IMR-90 (cell line): Measurements from ENCODE around the gene CDH13. TPM values are rescaled to one million over a fixed set of nuclear protein-coding genes. Genes with fewer than 3 reads are reported as not detected.

Source experiments
- ATAC-seq: fragments of 200-7000 bp; cut with Tn5 transposase; 2 replicates; pipeline ENCODE4 v1.9.1; 2020; ENCODE audit warnings: low read depth, mild to moderate bottlenecking, moderate library complexity
- BruUV-seq: library from RNA; stranded (reverse); fragments of 400-500 nt; replicated peaks from 2 replicates; lab custom pipeline; 2021; lab: Mats Ljungman, UMichigan
- CTCF ChIA-PET: fragments of 300-600 bp; formaldehyde crosslinking; extraction: SDS; loops from one replicate; lab custom pipeline; 2021; ENCODE audit warnings: antibody characterized with exemption; lab: Yijun Ruan, JAX
- POLR2A ChIA-PET: fragments of 300-600 bp; sonication (Branson Sonifier 250); formaldehyde crosslinking; loops from one replicate; lab custom pipeline; 2022; ENCODE audit warnings: antibody characterized with exemption; ENCODE audit not compliant: unreplicated experiment; lab: Charles Lee
- DNase-seq: peaks from one replicate; pipeline ENCODE4 v3.0.0; 2013
- H2AFZ ChIP-seq: replicated peaks from 2 replicates; pipeline ENCODE3; 2013; ENCODE audit warnings: low read length, mild to moderate bottlenecking; ENCODE audit not compliant: poor library complexity
- H2AK5ac ChIP-seq: 2 replicates; pipeline ENCODE4 v1.6.1; 2013; ENCODE audit warnings: low read depth, low read length, inconsistent platforms
- H2AK9ac ChIP-seq: replicated peaks from 2 replicates; pipeline ENCODE3; 2013; ENCODE audit warnings: mild to moderate bottlenecking, low read depth, low read length, moderate library complexity; ENCODE audit not compliant: poor library complexity
- H2BK120ac ChIP-seq: 2 replicates; pipeline ENCODE4 v1.6.1; 2013; ENCODE audit warnings: low read depth, low read length, inconsistent platforms
- H2BK15ac ChIP-seq: 3 replicates; pipeline ENCODE4 v1.6.1; 2013; ENCODE audit warnings: low read depth, low read length, inconsistent platforms
- H2BK20ac ChIP-seq: 2 replicates; pipeline ENCODE4 v1.6.1; 2013; ENCODE audit warnings: low read depth, mild to moderate bottlenecking, inconsistent platforms, low read length, moderate library complexity
- H2BK5ac ChIP-seq: 2 replicates; pipeline ENCODE4 v1.6.1; 2013; ENCODE audit warnings: mild to moderate bottlenecking, low read depth, low read length, inconsistent platforms; ENCODE audit not compliant: poor library complexity, severe bottlenecking
- H3K14ac ChIP-seq: replicated peaks from 2 replicates; pipeline ENCODE4 v1.6.1; 2013; ENCODE audit warnings: low read depth, low read length, inconsistent platforms
- H3K18ac ChIP-seq: 2 replicates; pipeline ENCODE4 v1.6.1; 2013; ENCODE audit warnings: low read depth, low read length, control low read depth
- H3K23ac ChIP-seq: 2 replicates; pipeline ENCODE4 v1.6.1; 2013; ENCODE audit warnings: low read depth, low read length, inconsistent platforms
- H3K27ac ChIP-seq: 2 replicates; pipeline ENCODE4 v1.5.1; 2013; ENCODE audit warnings: mild to moderate bottlenecking, control low read depth, low read length; ENCODE audit not compliant: insufficient read depth
- H3K27me3 ChIP-seq: 2 replicates; pipeline ENCODE4 v1.6.1; 2013; ENCODE audit warnings: low read length; ENCODE audit not compliant: control insufficient read depth, insufficient read depth
- H3K36me3 ChIP-seq: 2 replicates; pipeline ENCODE4 v1.6.1; 2013; ENCODE audit warnings: low read length, mixed read lengths; ENCODE audit not compliant: control insufficient read depth, insufficient read depth
- H3K4ac ChIP-seq: 2 replicates; pipeline ENCODE4 v1.6.1; 2013; ENCODE audit warnings: low read depth, low read length, inconsistent platforms
- H3K4me1 ChIP-seq: 2 replicates; pipeline ENCODE4 v1.6.1; 2013; ENCODE audit warnings: low read length, mixed read lengths; ENCODE audit not compliant: control insufficient read depth, insufficient read depth
- H3K4me2 ChIP-seq: 2 replicates; pipeline ENCODE4 v1.6.1; 2013; ENCODE audit warnings: low read depth, mild to moderate bottlenecking, control low read depth, low read length, moderate library complexity
- H3K4me3 ChIP-seq: 2 replicates; pipeline ENCODE4 v1.5.1; 2013; ENCODE audit warnings: low read depth, mild to moderate bottlenecking, control low read depth, low read length, moderate library complexity; ENCODE audit not compliant: insufficient read depth
- H3K56ac ChIP-seq: 2 replicates; pipeline ENCODE4 v1.6.1; 2013; ENCODE audit warnings: low read length, inconsistent platforms; ENCODE audit not compliant: insufficient read depth; ENCODE audit errors: extremely low read depth
- H3K79me1 ChIP-seq, 2 experiments: 2 replicates each; pipeline ENCODE4 v1.6.1; 2013; ENCODE audit warnings: low read length in 2 of 2, inconsistent platforms in 1 of 2, low read depth in 1 of 2
- H3K9ac ChIP-seq: 2 replicates; pipeline ENCODE4 v1.6.1; 2013; ENCODE audit warnings: low read depth, low read length, control low read depth
- H3K9me1 ChIP-seq: 2 replicates; pipeline ENCODE4 v1.6.1; 2013; ENCODE audit warnings: low read length, inconsistent platforms; ENCODE audit not compliant: insufficient read depth
- H3K9me3 ChIP-seq: 2 replicates; pipeline ENCODE4 v1.6.1; 2013; ENCODE audit warnings: low read length; ENCODE audit not compliant: control insufficient read depth, insufficient read depth
- H4K20me1 ChIP-seq: 2 replicates; pipeline ENCODE4 v1.6.1; 2013; ENCODE audit warnings: low read length, inconsistent platforms; ENCODE audit not compliant: insufficient read depth
- H4K5ac ChIP-seq: 2 replicates; pipeline ENCODE4 v1.6.1; 2013; ENCODE audit warnings: mild to moderate bottlenecking, low read depth, low read length, control low read depth
- H4K8ac ChIP-seq, 2 experiments: 2 replicates each; pipeline ENCODE4 v1.6.1; 2013; ENCODE audit warnings: low read depth in 2 of 2, low read length in 2 of 2, control low read depth in 1 of 2, inconsistent platforms in 1 of 2
- H4K91ac ChIP-seq: 2 replicates; pipeline ENCODE4 v1.6.1; 2013; ENCODE audit warnings: low read depth, low read length, inconsistent platforms; ENCODE audit not compliant: insufficient read depth
- BHLHE40 ChIP-seq: fragments of 150-350 bp; IDR thresholded peaks from 2 replicates; pipeline ENCODE4 v1.6.1; 2016; ENCODE audit warnings: mild to moderate bottlenecking, low read depth, low read length
- CEBPB ChIP-seq: IDR thresholded peaks from 2 replicates; pipeline ENCODE4 v1.6.1; 2012; ENCODE audit warnings: low read depth, low read length, improper control_type of control experiment
- CHD1 ChIP-seq: IDR thresholded peaks from 2 replicates; pipeline ENCODE4 v1.6.1; 2012; ENCODE audit warnings: low read depth, low read length, improper control_type of control experiment
- CTCF ChIP-seq: conservative IDR thresholded peaks from 2 replicates; pipeline ENCODE4 v1.5.1; 2012; ENCODE audit warnings: mild to moderate bottlenecking, low read depth, low read length, improper control_type of control experiment
- ELK1 ChIP-seq: fragments of 150-350 bp; IDR thresholded peaks from 2 replicates; pipeline ENCODE4 v1.6.1; 2016; ENCODE audit warnings: low read depth, mild to moderate bottlenecking, low read length, moderate library complexity, borderline replicate concordance
- FOS ChIP-seq: fragments of 150-350 bp; IDR thresholded peaks from 2 replicates; pipeline ENCODE4 v1.6.1; 2016; ENCODE audit warnings: low read depth, low read length
- MAFK ChIP-seq: IDR thresholded peaks from 2 replicates; pipeline ENCODE4 v1.6.1; 2012; ENCODE audit warnings: low read depth, low read length, improper control_type of control experiment
- MAZ ChIP-seq: IDR thresholded peaks from 2 replicates; pipeline ENCODE4 v1.6.1; 2012; ENCODE audit warnings: low read depth, mild to moderate bottlenecking, low read length, improper control_type of control experiment, moderate library complexity, borderline replicate concordance
- MXI1 ChIP-seq: IDR thresholded peaks from 2 replicates; pipeline ENCODE4 v1.6.1; 2012; ENCODE audit warnings: low read depth, mild to moderate bottlenecking, low read length, moderate library complexity, borderline replicate concordance
- NFE2L2 ChIP-seq: fragments of 150-350 bp; IDR thresholded peaks from 2 replicates; pipeline ENCODE4 v1.6.1; 2016; ENCODE audit warnings: low read depth, mild to moderate bottlenecking, low read length
- POLR2A ChIP-seq: IDR thresholded peaks from 2 replicates; pipeline ENCODE4 v1.6.1; 2012; ENCODE audit warnings: mild to moderate bottlenecking, low read depth, low read length
- RAD21 ChIP-seq: IDR thresholded peaks from 2 replicates; pipeline ENCODE4 v1.6.1; 2012; ENCODE audit warnings: low read length, improper control_type of control experiment
- RCOR1 ChIP-seq: IDR thresholded peaks from 2 replicates; pipeline ENCODE4 v1.6.1; 2012; ENCODE audit warnings: mild to moderate bottlenecking, low read length, improper control_type of control experiment; ENCODE audit not compliant: insufficient replicate concordance
- RFX5 ChIP-seq: IDR thresholded peaks from 2 replicates; pipeline ENCODE4 v1.8.0; 2012; ENCODE audit warnings: low read depth, mild to moderate bottlenecking, low read length, moderate library complexity
- SMC3 ChIP-seq: fragments of 150-350 bp; IDR thresholded peaks from 2 replicates; pipeline ENCODE4 v1.6.1; 2016; ENCODE audit warnings: low read depth, mild to moderate bottlenecking, antibody characterized with exemption, low read length, moderate library complexity
- USF2 ChIP-seq: fragments of 150-350 bp; IDR thresholded peaks from 2 replicates; pipeline ENCODE4 v1.6.1; 2017; ENCODE audit warnings: mild to moderate bottlenecking, antibody characterized with exemption, low read length, low read depth
- WGBS, 2 experiments: methylation state at CpG; one replicate each; pipeline versions ENCODE4 v1.1.5 to v1.1.7; 2013; ENCODE audit warnings: missing lambda C conversion rate in 2 of 2; ENCODE audit not compliant: insufficient read length in 1 of 2; ENCODE audit errors: extremely low coverage in 2 of 2; 5-methylcytosine and 5-hydroxymethylcytosine counted together
- dilution Hi-C: fragments of 300-500 bp; cut with HindIII; formaldehyde crosslinking; loops from one replicate; pipeline ENCODE4 v1.14.3; 2018; ENCODE audit warnings: low sequenced_read_pairs; ENCODE audit not compliant: unreplicated experiment
- in situ Hi-C: fragments of 300-500 bp; cut with MboI; formaldehyde crosslinking; loops from 3 replicates; pipeline ENCODE4 v1.14.3; 2019; ENCODE audit warnings: low sequenced_read_pairs, inconsistent platforms, mixed read lengths
- intact Hi-C: fragments of 100-400 bp; cut with micrococcal nuclease; formaldehyde crosslinking; loops from 2 replicates; pipeline ENCODE4 v1.10.0; 2022
- polyA plus RNA-seq, 3 experiments: library from polyadenylated mRNA; depleted of rRNA; stranded (reverse); fragments of >200 nt; gene quantifications; 2 replicates each; pipeline ENCODE4 v1.2.3, GENCODE V29; 2012; ENCODE audit warnings: low replicate concordance in 1 of 3
- total RNA-seq: library from RNA; depleted of rRNA; stranded (reverse); fragments of >200 nt; gene quantifications from 2 replicates; pipeline ENCODE4 v1.2.3, GENCODE V29; 2012

The CDH13 gene
- total and polyA plus RNA-seq, 2 of the 4 experiments (the other 2 are of a cell fraction): 61.6 to 74.7 TPM

- POLR2A ChIA-PET: no interaction called here
- peak; percentile 10 for DNase-seq
- WGBS, 2 experiments: no CpG with 5 or more reads among the region's 4 CpGs
These were observed 814.7 kb downstream of the CDH13 start for GRCh38 chr16:83441517-83441916.

More at GRCh38 chr16:83441517-83441916, 814.7 kb downstream of the CDH13 start:
- Histone ChIP-seq H3K4me3 (no peak overlapping the region), H2AFZ (no peak overlapping the region), H2AK5ac (no peak overlapping the region), H2BK120ac (no peak overlapping the region), H3K27ac (no peak overlapping the region), H3K9ac (no peak overlapping the region), H3K4me1 (no peaks in the 10 kb centered on the region), H3K27me3 (no peaks in the 10 kb centered on the region), H2AK9ac (no peak overlapping the region), H3K9me1 (no peaks in the 10 kb centered on the region), H2BK15ac (no peak overlapping the region), H3K4ac (no peak overlapping the region), H4K20me1 (no peaks in the 10 kb centered on the region), H2BK5ac (no peak overlapping the region), H3K18ac (no peak overlapping the region), H4K91ac (no peak overlapping the region), H3K9me3 (no peaks in the 10 kb centered on the region), H4K8ac (no peak overlapping the region), H3K14ac (no peak overlapping the region), H2BK20ac (no peak overlapping the region), H3K4me2 (no peak overlapping the region), H3K79me1 (no peaks in the 10 kb centered on the region), H3K36me3 (no peaks in the 10 kb centered on the region), H3K56ac (no peak overlapping the region), H4K5ac (no peak overlapping the region), H3K23ac (no peak overlapping the region)
- dilution Hi-C loops (no loop called here), in situ Hi-C loops (loop anchor here (25.0 kb wide), 2 partner anchors 829 to 1179 kb away; no protein-coding TSS in a partner anchor), intact Hi-C loops (no loop called here)
- CTCF ChIA-PET: interaction anchor here (0.5 kb wide), 1 partner anchor 1123 kb away, joined by 5 read pairs; no protein-coding TSS in a partner anchor
- no peak for ATAC-seq
- TF ChIP-seq ELK1: no peak
- no peak for TF ChIP-seq SMC3
- no peak for TF ChIP-seq NFE2L2
- no peak for TF ChIP-seq FOS
- no peak for TF ChIP-seq POLR2A
- TF ChIP-seq CTCF: no peak
- no peak for TF ChIP-seq RFX5
- TF ChIP-seq MAFK: no peak
- no peak for TF ChIP-seq MAZ
- TF ChIP-seq CHD1: no peak
- no peak for TF ChIP-seq RAD21
- no peak for TF ChIP-seq BHLHE40
- no peak for TF ChIP-seq CEBPB
- no peak for TF ChIP-seq MXI1
- no peak for TF ChIP-seq USF2
- no peak for TF ChIP-seq RCOR1
- BruUV-seq: no TSS peak
